NCI-H1694 (cell line): ENCODE data around the gene GOLM1.
"Not testable (repeated sequence)": the region's sequence is repeated elsewhere in the genome, so short reads cannot be mapped to it uniquely, and the experiment has no call there.

ENCODE experiments used
- DNase-seq: peaks from one replicate; lab custom pipeline; 2025; lab: John Stamatoyannopoulos, UW

GOLM1 gene, protein sequence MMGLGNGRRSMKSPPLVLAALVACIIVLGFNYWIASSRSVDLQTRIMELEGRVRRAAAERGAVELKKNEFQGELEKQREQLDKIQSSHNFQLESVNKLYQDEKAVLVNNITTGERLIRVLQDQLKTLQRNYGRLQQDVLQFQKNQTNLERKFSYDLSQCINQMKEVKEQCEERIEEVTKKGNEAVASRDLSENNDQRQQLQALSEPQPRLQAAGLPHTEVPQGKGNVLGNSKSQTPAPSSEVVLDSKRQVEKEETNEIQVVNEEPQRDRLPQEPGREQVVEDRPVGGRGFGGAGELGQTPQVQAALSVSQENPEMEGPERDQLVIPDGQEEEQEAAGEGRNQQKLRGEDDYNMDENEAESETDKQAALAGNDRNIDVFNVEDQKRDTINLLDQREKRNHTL

DNA sequence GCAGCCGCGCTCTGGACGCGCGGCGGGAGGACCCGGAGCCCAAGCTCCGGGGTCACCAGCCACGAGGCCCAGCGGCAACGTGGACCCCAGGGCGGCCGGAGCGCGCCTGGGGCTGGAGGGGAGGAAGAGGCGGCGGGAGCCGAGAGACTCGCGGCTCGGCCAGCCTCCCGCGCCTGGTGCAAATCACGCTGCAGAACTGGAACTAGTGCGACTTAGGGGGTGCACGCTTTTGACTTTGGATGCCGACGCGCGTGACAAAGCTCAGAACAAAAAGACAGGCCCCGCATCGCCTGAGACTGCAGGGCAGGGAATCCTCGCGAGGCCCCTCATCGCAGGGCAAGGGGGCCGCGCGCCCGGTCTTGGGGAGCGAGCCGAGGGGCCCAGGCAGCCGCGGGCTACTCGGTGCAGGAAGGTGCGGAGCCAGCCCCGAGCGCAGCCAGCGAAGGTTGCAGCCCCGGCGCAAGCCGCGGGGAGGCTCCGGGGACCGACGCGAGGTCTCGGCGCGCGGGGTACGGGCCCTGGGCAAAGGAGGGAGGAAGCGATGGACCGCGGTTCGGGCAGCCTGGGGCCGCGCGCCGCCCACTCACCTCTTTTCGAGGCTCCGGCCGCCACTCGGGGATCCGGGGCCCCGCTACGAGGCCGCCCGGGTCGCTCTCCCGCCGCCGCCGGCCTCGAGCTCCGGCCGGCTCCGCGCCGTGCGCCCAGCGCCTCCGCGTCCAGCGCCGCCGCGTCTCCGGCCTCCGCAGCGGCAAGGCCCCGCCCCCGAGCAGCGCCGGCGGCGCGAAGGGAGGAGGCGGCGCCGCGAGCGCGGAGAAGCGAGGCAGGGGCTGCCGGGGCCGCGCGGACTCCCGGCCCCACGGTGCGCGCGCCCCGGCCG lies at the start of gene GOLM1:
Gene GOLM1, minus strand, starts transcription at position 735 of the 877 bp plus-strand sequence. CDS start 20,238 bp downstream, outside the sequence.
- no peak for DNase-seq

DNA sequence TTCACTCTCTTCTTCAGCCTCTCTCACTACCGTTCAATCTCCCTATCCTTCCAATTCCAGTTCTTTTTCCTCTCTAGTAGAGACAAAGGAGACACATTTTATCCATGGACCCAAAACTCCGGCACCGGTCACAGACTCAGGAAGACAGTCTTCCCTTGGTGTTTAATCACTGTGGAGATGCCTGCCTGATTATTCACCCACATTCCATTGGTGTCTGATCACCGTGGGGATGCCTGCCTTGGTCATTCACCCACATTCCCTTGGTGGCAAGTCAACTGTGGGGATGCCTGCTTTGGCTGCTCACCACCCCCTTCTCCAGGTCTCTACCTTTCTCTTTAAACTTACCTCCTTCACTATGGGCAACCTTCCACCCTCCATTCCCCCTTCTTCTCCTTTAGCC lies 47.3 kb upstream of the GOLM1 start:
- not testable (repeated sequence) for DNase-seq

DNA sequence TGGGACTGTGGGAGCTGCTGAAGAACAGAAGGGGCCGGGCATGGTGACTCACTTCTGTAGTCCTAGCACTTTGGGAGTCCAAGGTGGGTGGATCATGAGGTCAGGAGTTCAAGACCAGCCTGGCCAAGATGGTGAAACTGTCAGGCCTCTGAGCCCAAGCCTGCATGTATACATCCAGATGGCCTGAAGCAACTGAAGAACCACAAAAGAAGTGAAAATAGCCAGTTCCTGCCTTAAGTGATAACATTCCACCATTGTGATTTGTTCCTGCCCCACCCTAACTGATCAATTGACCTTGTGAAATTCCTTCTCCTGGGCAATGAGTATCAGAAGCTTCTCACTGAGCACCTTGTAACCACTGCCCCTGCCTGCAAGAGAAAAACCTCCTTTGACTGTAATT lies 46.6 kb upstream of the GOLM1 start:
- DNase-seq, result not testable (repeated sequence)

DNA sequence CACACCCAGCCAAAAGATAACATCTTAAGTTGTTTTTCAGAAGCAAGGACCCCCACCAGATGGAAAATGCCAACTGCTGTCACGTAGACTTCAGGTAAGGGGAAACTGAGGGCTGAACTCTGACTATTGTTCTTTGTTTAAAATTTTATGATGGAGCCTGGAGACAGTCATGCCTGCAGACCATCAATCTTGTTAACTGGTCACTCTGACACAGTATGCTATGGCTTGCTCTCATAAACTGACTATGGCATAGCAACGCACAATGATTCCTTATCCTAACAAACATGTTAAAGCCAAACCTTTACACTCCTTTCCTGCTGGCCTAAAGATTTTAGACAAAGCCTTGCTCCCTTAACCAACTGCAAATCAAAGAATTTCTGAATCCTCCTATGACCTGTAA lies 43.6 kb upstream of the GOLM1 start:
- no peak for DNase-seq

DNA sequence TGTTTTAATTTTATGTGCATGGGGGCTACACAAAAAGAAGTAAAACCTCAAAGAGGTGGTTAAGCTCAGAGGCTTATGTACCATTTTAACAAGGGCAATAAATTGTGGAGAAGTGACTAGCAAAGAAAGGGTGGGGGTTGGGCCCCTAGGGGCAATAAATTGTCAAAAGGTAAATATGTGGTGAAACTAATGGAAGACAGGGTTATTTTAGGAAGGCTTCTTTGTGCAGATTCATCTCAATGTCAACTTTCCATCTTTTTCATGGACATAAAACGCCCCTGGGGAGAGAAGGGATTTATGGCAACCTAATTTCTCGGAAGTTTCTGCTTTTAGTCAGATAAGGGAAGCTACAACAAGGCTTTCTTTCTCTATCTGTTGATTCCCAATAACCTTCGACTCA lies 42.5 kb upstream of the GOLM1 start:
- no peak for DNase-seq

DNA sequence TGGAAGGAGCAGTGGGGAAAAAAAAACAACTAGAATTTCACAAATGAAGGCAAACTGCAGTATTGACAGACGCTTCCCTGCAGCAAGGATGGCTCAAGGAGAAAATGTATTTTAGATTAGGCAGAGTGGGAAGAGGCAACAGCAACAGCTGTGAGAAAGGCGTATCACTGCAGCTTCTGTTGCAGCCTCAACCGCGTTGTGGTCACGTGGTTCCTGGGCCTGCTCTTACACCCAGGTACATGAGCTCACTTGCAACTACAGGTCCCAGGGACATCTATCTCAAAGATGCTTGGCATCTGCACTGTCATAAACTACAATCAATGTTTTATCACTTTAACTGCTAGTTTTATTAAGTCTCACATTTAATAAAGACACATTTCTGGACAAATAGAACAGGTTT lies 36.0 kb upstream of the GOLM1 start:
- peak; percentile 1 for DNase-seq

DNA sequence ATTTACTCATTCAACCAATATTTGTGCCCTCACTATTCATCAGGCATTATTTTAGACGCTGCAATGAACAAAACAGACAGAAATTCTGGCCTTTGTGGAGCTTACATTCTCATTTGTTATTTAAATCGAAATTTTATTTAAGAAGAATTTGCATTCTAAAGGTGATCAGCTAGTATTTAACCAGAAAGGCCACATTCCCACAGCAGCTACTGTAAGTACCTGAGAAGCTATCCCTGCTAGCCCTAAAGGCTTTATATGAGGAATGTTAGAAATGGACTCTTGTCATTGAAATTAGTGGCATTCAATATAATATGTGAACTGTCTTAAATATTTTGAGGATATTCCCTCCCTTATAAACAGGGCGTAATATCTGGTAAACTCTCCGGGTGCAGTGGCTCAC lies 35.0 kb upstream of the GOLM1 start:
- DNase-seq, result no peak

DNA sequence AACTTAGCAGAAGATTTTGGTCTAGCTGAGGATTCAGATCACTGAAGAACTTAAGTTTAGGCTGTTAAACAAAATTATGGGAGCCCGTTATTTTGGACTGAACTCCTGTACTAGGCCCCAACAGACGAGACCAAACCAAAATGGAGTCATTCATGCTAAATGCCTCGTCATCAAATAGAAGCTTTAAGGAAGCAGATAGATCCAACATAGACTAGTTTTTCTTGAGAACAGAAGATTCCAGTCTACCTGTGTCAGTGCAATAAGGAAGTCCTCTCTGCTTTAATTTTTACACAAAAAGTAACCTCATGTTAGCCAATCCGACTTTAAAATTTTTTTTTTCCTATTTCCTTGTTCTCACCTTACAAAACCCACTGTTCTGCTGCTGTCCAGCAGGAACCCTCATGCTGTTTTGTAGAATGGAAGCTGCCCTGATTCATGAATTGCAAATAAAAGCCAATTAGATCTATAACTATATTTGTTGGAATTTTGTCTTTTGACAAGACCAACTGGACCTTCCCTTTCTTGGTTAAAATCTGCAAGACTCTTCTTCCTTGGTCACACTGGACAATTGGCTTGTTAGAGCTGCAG lies 29.0 kb upstream of the GOLM1 start:
- DNase-seq, result no peak

DNA sequence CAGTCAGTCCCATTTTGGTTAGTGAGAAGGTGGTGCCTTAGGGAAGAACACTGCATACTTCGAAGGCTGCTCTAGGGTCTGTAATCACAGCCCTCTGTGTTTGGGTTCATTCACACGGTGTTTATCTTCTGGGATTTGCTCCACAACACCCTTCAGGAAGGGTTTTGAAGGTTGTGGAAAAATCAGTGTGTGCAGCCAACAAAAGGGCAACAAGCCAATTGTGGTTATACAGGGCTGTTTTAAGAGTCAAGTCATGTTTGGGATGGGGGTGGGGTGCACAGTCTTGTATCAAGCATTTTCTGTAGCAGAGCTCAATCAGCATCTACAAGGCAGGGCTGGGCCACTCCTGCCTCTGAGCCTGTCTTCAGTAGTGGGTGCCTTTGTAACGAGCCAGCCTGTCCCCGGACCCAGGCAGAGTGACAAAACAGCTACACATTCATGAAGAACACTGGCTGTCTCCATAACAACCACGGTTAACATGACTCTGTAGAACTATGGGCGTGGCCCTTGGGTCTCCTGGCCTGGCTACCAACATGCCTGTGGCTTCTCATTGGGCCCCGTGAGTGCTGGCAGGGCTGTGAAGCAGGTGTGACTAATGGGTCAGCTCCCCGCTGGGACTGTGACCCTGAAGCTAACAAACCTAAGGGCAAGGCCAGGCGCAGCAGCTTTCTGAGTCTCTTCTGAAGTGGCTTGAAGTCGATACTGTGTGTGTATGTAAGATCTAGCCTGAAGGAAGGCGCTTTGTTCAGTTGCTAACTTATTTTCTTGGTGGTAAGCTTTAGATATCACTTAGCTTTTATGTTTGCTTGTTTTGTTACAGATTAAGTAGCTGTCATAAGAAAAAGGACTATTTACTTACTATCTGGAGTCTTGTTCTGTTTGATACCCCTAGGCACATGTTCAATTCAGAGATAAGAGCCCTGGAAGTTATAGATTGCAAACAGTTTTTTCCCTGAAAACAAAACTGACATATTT lies 27.9 kb upstream of the GOLM1 start:
- DNase-seq, result no peak

DNA sequence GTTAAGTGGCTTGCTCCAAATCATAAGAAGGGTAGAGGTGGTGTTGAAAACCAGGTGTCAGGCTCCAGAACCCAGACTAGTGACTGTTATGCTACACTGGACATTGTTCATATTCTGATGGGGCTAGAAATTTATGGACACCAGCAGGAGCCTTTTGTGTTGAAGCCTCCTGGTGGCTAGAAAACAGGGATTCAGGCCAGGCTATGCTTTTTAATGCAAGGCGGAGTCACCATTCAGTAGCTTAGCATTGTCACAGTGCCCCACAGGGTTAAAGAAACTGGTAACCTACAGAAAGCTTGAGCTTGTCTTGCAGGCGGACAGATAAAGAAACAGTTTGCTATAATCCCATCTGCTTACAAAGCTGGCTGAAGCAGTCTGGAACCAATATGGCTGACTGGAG lies 23.0 kb upstream of the GOLM1 start:
- no peak for DNase-seq

DNA sequence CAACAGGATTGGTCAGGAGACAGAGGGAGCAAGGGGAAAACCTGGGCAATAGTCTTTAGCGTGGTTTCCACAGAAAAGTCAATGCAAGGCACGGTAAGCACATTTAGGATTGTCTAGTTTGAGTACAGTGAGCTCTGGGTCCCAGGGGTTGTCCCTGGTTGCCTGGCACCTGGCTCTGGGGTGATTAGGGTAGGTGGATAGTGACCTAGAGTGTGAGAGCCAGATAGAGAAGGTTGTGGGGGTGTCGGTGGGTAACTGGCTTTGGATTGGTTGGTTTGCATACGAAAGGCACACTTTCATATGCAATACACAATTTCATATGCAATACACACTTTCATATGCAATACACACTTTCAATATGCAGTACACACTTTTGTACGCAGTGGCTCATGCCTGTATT lies 20.1 kb upstream of the GOLM1 start:
- DNase-seq, result no peak

DNA sequence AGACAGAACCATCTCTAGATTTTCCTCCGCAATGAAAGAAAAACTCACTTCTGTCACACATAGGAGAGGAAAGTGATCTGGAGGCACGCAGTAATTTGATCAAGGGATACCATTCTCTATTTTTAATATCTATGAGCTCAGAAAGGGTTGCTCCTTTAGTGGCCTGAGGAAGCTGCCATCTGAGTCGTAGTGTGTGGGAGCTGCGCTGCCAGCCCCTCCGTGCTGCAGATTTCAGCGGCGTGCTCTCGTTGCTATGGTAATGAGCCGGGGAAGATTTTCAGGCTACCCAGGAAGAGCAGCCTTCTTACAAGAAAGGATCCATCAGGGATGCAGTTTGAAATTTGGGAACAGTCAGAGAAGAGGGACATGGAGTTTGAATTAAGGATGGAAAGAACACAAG lies 17.1 kb upstream of the GOLM1 start:
- no peak for DNase-seq

DNA sequence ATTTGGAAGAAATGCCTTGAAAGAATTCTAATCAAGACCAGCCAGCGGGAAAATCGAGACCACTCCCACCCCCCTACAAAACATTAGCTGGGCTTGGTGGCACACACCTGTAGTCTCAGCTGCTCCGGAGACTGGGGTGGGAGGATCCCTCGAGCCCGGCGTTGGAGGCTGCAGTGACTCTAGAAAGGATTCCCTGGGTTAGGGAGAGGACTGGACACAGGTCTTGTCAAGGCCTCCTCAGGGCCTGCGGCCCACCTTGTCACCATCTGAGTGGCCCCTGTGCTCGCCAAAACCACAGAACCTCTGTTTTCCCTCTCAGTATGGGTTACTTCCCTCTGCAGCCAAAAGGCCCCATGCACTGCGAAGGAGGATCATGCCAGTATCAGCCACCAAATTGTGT lies 16.5 kb upstream of the GOLM1 start:
- DNase-seq, result no peak

DNA sequence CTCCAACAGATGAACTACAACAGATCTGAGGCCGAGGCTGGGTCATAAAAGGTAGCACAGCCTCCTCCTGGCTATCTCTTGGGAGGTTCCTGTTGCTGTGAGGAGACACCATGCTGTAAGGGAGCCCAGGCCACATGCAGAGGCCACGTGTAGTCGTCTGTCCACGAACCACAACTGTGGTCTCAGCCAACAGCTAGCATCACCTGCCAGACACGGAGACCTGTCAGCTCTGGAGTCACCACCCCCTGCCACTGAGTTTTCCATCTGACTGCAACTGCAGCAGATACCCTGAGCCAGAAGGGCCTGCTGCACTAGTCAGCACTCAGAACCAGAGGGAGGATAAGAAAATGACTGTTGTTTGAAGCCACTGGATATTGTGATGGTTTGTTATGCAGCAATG lies 12.7 kb upstream of the GOLM1 start:
- DNase-seq, result no peak

DNA sequence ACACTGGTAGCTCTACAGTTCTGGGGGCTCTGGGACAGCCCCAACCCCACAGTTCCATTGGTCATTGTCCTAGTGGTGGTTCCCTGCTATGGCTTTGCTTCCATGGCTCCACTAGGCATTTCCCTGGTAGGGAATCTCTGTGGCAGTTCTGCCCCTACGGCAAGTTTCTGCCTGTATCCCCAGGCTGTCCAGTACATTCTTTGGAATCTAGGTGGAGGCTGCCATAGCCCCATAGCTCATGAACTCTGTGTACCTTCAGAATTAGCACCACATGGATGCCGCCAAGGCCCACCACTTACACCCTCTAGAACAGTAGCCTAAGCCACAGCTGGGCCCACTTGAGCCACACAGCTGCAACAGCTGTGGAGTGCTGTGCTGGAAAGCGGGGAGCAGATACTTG lies 3.3 kb upstream of the GOLM1 start:
- no peak for DNase-seq

DNA sequence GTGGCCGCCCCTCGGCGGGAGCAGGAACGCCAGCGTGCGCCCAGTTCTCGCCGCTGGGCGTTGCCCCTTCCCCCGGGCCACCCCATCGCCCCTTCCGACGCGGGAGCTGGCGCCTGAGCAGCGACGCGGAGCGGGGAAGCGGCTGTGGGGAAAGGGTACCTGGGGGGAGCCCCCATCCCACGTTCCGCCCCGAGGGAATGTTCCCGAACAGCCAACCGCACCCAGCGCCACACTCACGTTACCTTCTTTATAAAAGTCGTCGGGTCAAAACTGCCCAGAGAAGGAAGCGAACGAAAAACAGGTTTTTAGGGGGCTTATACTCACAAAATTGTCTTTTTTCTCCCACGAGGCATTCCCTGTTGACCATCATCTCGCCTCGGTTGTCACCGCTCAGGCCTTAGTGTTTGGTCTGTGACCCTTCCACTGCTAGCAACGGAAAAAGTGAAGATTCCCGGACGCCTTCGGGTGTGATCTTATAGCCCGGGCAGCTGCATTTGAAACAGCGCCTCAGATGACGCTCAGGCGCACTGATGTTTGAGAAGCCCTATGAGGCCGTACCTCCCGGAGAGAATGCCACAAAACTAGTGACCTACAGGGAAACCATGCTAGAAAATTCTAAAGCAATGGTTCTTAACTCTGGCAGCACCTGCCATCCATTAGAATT lies 475 bp upstream of the GOLM1 start:
- no peak for DNase-seq

DNA sequence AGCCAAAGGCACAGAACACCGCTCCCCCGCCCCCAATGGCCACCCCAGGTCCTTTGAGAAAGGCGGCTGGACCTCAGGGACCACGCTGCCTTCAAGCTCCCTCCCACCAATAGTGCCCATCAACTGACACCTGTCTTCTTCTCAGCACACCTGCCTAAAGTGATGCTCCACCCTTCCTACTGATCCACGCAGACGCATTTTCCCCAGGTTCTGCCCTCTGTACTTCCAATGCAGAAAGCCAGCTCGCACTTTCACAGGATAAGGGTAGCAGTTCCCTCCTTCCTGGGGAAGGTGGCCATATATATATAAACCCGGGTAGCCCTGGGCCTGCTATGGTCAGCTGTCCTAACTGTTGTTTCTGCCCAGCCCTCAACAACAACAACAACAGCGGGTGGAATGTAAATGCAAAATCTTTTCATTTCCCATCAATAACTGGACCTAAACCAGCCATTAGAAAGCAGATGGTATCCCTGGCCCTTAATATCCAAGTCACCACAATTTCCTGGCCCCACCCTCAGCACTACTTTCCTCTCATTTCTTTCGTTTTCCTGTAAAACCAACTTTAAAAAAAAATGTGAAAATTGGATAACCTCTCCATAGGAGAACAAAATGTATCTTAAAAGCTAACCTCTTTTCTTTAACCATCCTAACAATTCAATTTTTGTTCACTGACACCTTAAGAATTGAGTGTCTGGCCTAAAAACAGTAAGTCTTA lies 1.7 kb downstream of the GOLM1 start:
- DNase-seq, result no peak

DNA sequence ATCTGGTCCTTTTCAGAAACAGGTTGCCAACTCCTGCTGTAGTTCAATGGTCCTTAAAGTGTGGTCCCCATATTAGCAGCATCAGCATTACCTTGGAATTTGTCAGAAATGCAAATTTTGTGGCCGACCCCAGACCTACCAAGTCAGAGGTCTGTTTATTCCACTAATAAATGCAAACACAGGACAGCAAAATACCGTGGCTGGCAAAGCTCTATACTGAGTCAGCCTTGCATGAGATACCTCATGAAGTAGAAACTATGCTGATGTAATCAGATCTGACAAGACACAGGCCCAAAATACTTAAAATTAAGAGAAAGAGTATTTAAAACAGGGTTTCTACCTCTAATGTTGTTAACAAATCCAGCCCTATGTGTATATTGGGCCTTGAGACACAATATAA lies 3.0 kb downstream of the GOLM1 start:
- DNase-seq, result no peak

DNA sequence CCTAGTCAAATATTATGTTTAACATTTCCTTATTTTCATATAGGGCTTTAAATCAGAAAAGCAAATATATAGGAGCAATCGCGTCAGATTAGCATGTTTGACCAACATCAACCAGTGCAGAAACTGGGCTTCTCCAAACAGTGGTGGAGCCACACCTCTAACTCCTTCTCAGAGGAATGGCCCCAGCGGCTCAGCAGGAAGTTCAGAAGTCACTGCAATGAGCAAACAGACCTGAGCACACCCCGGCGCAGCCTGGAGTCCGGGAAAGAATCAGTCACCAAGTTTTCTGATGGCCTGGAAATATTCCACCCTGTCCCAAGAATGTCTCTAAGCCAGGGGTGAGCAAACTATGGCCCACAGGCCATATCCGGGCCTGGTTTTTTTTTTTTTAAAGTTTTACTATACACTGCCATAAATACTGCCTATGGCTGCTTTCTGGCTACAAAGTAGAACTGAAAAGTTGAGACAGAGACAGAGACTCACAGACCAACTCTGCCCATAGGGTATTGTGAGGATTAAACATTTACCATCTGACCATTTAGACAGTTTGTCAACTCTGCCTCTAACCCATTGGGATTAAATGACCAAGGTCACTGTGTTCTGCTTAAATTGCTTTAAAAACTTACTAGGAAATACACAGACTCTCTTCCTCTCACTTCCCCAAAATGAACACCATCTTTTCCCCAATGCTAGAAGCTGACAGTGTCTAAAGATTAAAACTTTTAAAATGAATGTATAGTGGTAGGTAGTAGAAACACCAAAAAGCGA lies 5.4 kb downstream of the GOLM1 start:
- no peak for DNase-seq

DNA sequence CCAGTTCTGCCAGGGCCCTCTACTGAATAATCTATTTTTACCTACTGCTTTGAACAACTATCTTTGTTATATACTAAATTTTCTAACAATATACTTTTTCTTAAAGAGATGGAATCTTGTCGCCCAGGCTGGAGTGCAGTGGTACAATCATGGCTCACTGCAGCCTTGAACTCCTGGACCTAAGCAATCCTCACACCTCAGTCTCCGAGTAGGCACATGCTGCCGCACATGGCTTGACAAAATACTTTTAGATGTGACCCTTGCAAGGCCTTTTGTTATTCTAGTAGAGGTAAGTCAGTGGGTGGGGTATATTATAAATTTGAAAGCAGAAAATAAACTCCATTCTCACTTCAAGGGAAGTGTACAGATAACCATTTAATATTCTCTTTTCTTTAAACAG lies 7.9 kb downstream of the GOLM1 start:
- DNase-seq, result no peak
